Small intestine (tissue), 16 donors: ENCODE results near the gene PCDHA12. TPM values are rescaled to one million over a fixed set of nuclear protein-coding genes. Genes with fewer than 3 reads are reported as not detected.
"Not testable (repeated sequence)": the region's sequence is repeated elsewhere in the genome, so short reads cannot be mapped to it uniquely, and the experiment has no call there.

Source experiments
- DNase-seq, 2 donors: peaks; one replicate each; pipeline versions ENCODE4 v3.0.0 to v3.0.0-alpha.2; 2013
- FAIRE-seq: peaks from 2 replicates; lab custom pipeline; 2012; peaks lifted over from hg19 to GRCh38; lab: Jason Lieb, UNC
- H3K27ac ChIP-seq, 3 donors: one replicate each; pipeline ENCODE4 v1.5.1; 2013; ENCODE audit warnings: low read length in 2 of 3, mild to moderate bottlenecking in 2 of 3, control low read depth in 1 of 3, inconsistent platforms in 1 of 3, low read depth in 1 of 3, moderate library complexity in 1 of 3
- H3K27me3 ChIP-seq, 3 donors: one replicate each; pipeline ENCODE4 v1.6.1; 2013; ENCODE audit warnings: low read length in 3 of 3, inconsistent platforms in 1 of 3; ENCODE audit not compliant: control insufficient read depth in 3 of 3, insufficient read depth in 3 of 3
- H3K36me3 ChIP-seq, 3 donors: one replicate each; pipeline ENCODE4 v1.6.1; 2013; ENCODE audit warnings: low read length in 3 of 3, inconsistent platforms in 1 of 3, low read depth in 1 of 3, mild to moderate bottlenecking in 1 of 3, moderate library complexity in 1 of 3; ENCODE audit not compliant: control insufficient read depth in 3 of 3, insufficient read depth in 2 of 3
- H3K4me1 ChIP-seq, 3 donors: one replicate each; pipeline ENCODE4 v1.6.1; 2013; ENCODE audit warnings: low read length in 2 of 3, inconsistent platforms in 1 of 3, low read depth in 1 of 3, mild to moderate bottlenecking in 1 of 3, moderate library complexity in 1 of 3; ENCODE audit not compliant: control insufficient read depth in 3 of 3, insufficient read depth in 2 of 3
- H3K4me3 ChIP-seq, 3 donors: one replicate each; pipeline ENCODE4 v1.5.1; 2013; ENCODE audit warnings: low read length in 3 of 3, control low read depth in 1 of 3, inconsistent platforms in 1 of 3, low read depth in 1 of 3, mild to moderate bottlenecking in 1 of 3, moderate library complexity in 1 of 3
- H3K9me3 ChIP-seq, 2 donors: one replicate each; pipeline ENCODE4 v1.6.1; 2013; ENCODE audit warnings: low read depth in 1 of 2, low read length in 1 of 2; ENCODE audit not compliant: control insufficient read depth in 2 of 2, insufficient read depth in 1 of 2
- WGBS, 3 donors: extraction: QIAGEN DNeasy Blood & Tissue Kit; methylation state at CpG; one replicate each; pipeline ENCODE4 v1.1.7; 2013; 5-methylcytosine and 5-hydroxymethylcytosine counted together
- long read RNA-seq, 10 donors: transcript quantifications; one replicate each; lab custom pipeline, GENCODE V29; 2026
- polyA plus RNA-seq, 4 donors: library from polyadenylated mRNA; stranded (reverse) in 3 of 4; unstranded in 1 of 4; fragments of 200-250 nt in 3 of 4; fragments of 120-200 nt in 1 of 4; gene quantifications; one replicate each; pipeline versions ENCODE4 v1.2.1 to v1.2.3, GENCODE V29; 2013
- donor health status: healthy with polysubstance abuse.
- donor health status: control.
- donor health status: control.
- donor health status: Bipolar disorder and iron deficiency.
- donor health status: healthy.

PCDHA12 gene, protein sequence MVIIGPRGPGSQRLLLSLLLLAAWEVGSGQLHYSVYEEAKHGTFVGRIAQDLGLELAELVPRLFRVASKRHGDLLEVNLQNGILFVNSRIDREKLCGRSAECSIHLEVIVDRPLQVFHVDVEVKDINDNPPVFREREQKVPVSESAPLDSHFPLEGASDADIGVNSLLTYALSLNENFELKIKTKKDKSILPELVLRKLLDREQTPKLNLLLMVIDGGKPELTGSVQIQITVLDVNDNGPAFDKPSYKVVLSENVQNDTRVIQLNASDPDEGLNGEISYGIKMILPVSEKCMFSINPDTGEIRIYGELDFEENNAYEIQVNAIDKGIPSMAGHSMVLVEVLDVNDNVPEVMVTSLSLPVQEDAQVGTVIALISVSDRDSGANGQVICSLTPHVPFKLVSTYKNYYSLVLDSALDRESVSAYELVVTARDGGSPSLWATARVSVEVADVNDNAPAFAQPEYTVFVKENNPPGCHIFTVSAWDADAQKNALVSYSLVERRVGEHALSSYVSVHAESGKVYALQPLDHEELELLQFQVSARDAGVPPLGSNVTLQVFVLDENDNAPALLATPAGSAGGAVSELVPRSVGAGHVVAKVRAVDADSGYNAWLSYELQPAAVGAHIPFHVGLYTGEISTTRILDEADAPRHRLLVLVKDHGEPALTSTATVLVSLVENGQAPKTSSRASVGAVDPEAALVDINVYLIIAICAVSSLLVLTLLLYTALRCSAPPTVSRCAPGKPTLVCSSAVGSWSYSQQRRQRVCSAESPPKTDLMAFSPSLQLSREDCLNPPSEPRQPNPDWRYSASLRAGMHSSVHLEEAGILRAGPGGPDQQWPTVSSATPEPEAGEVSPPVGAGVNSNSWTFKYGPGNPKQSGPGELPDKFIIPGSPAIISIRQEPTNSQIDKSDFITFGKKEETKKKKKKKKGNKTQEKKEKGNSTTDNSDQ
- polyA plus RNA-seq, result under 1 TPM in 2 of 4 donors, not detected in 2; 0.01 to 0.03 TPM
- long read RNA-seq, donor 1, result 0 reads
- long read RNA-seq, donor 2, result 0 reads
- long read RNA-seq, donor 3, result 0 reads
- long read RNA-seq, donor 4, result 0 reads
- long read RNA-seq, donor 5, result 0 reads
- long read RNA-seq, donor 6, result 0 reads
- long read RNA-seq, donor 7, result 0 reads
- long read RNA-seq, donor 8, result 0 reads
- long read RNA-seq, donor 9, result 0 reads
- long read RNA-seq, donor 10, result 0 reads

GRCh38 chr5:140875085-140876065, at the start of gene PCDHA12:
TSS of gene PCDHA12 (plus strand) at chr5:140875308. CDS start at chr5:140875473, 165 bp downstream.
- no peak within 1 kb of the TSS for H3K27ac ChIP-seq
- no peaks in the 10 kb centered on the region for H3K4me1 ChIP-seq
- FAIRE-seq, result no peak
- no peaks in the 10 kb centered on the region for H3K36me3 ChIP-seq
- WGBS, 3 donors, result 22 to 39% (median 37%) methylated on average over 46 to 47 of the region's 47 CpGs
- no peak within 1 kb of the TSS for H3K4me3 ChIP-seq
- peaks cover 0 to 6% (median 0%) of the 10 kb centered on the region in 3 donors for H3K27me3 ChIP-seq
- DNase-seq, result no peak
- peaks cover 4 to 43% of the 10 kb centered on the region in 2 donors for H3K9me3 ChIP-seq

DNA sequence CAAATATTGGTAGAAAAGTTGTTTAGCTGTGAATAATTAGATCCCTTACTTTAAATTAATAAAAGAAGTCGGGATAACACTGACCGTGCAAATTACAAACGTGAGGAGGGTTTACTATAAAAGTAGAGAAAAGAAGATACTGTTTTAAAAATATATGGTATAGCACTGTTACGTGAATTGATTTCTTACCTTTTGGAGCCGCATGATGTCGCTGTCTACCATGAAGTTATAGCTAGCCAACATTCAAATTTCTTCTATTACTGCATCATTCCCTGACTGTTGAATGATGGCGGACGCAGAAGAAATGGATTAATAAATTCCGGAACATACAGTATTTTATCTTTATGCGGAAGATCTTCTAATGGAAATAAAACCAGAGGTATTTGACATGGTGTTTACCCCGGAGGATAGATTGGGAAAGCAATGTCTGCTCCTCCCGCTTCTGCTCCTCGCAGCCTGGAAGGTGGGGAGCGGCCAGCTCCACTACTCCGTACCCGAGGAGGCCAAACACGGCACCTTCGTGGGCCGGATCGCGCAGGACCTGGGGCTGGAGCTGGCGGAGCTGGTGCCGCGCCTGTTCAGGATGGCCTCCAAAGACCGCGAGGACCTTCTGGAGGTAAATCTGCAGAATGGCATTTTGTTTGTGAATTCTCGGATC, 47.3 kb upstream of the PCDHA12 start, which contains the start of gene PCDHA6:
Gene PCDHA6 (plus strand): TSS at position 257 of the 658 bp plus-strand sequence. CDS start 132 bp downstream, at position 389.
- 21 to 42% (median 35%) methylated on average over 26 to 27 of the region's 27 CpGs for WGBS, 3 donors
- DNase-seq (no peak), FAIRE-seq (no peak)
- Histone ChIP-seq H3K27me3 (peaks cover 0 to 7% (median 0%) of the 10 kb centered on the region in 3 donors), H3K9me3 (peaks cover 4 to 41% of the 10 kb centered on the region in 2 donors), H3K27ac (no peak within 1 kb of the TSS), H3K36me3 (no peaks in the 10 kb centered on the region), H3K4me1 (no peaks in the 10 kb centered on the region), H3K4me3 (no peak within 1 kb of the TSS)

DNA sequence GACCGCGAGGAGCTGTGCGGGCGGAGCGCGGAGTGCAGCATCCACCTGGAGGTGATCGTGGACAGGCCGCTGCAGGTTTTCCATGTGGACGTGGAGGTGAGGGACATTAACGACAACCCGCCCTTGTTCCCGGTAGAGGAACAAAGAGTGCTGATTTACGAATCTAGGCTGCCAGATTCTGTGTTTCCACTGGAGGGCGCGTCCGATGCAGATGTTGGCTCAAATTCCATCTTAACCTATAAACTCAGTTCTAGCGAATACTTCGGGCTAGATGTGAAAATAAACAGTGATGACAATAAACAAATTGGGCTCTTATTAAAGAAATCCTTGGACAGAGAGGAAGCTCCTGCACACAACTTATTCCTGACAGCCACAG, 46.8 kb upstream of the PCDHA12 start:
- H3K27me3 ChIP-seq, result peaks cover 0 to 7% (median 0%) of the 10 kb centered on the region in 3 donors

GRCh38 chr5:140829511-140830501, 45.3 kb upstream of the PCDHA12 start:
- not testable (repeated sequence) for FAIRE-seq, H3K4me1 ChIP-seq, H3K27me3 ChIP-seq, H3K4me3 ChIP-seq, H3K36me3 ChIP-seq, DNase-seq, H3K27ac ChIP-seq
- H3K9me3 ChIP-seq, result peaks cover 2 to 35% of the 10 kb centered on the region in 2 donors
- 53 to 71% (median 69%) methylated on average over 79 to 106 of the region's 106 CpGs for WGBS, 3 donors

More for the DNA sequence above, 46.8 kb upstream of the PCDHA12 start:
- WGBS, 3 donors, result 27 to 48% (median 43%) methylated on average over 15 to 18 of the region's 18 CpGs
- FAIRE-seq (no peak), DNase-seq (no peak)
- Histone ChIP-seq H3K36me3 (no peaks in the 10 kb centered on the region), H3K4me3 (no peak overlapping the region), H3K27ac (no peak overlapping the region), H3K4me1 (no peaks in the 10 kb centered on the region), H3K9me3 (peaks cover 4 to 37% of the 10 kb centered on the region in 2 donors)

- Histone ChIP-seq H3K9me3 (peaks cover 5 to 47% of the 10 kb centered on the region in 2 donors), H3K27me3 (no peaks in the 10 kb centered on the region), H3K36me3 (no peaks in the 10 kb centered on the region), H3K27ac (no peak within 1 kb of the TSS), H3K4me1 (no peaks in the 10 kb centered on the region), H3K4me3 (no peak within 1 kb of the TSS)
- no peak for DNase-seq
- FAIRE-seq, result no peak
- WGBS, 3 donors, result 14 to 20% (median 18%) methylated on average over 8 of the region's 8 CpGs
Measured at GRCh38 chr5:140833993-140834392, 41.1 kb upstream of the PCDHA12 start, which contains the start of gene PCDHA7. TSS of gene PCDHA7 (plus strand) at chr5:140834269. CDS start at chr5:140834384, 115 bp downstream.

DNA sequence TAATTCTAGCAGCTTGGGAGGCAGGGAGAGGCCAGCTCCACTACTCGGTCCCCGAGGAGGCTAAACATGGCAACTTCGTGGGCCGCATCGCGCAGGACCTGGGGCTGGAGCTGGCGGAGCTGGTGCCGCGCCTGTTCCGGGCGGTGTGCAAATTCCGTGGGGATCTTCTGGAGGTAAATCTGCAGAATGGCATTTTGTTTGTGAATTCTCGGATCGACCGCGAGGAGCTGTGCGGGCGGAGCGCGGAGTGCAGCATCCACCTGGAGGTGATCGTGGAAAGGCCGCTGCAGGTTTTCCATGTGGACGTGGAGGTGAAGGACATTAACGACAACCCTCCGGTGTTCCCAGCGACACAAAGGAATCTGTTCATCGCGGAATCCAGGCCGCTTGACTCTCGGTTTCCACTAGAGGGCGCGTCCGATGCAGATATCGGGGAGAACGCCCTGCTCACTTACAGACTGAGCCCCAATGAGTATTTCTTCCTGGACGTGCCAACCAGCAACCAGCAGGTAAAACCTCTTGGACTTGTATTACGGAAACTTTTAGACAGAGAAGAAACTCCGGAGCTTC, 40.6 kb upstream of the PCDHA12 start:
- DNase-seq, H3K27me3 ChIP-seq, H3K27ac ChIP-seq, FAIRE-seq, H3K36me3 ChIP-seq, H3K4me3 ChIP-seq, H3K4me1 ChIP-seq: not testable (repeated sequence)
- WGBS, 3 donors, result 28 to 51% (median 46%) methylated on average over 23 to 26 of the region's 38 CpGs
- peaks cover 5 to 45% of the 10 kb centered on the region in 2 donors for H3K9me3 ChIP-seq
